SIG-M5 (cell line): ENCODE measurements around the gene FAM174B.

Experiments
- DNase-seq: peaks from one replicate; lab custom pipeline; 2025; lab: John Stamatoyannopoulos, UW

The FAM174B gene

DNA sequence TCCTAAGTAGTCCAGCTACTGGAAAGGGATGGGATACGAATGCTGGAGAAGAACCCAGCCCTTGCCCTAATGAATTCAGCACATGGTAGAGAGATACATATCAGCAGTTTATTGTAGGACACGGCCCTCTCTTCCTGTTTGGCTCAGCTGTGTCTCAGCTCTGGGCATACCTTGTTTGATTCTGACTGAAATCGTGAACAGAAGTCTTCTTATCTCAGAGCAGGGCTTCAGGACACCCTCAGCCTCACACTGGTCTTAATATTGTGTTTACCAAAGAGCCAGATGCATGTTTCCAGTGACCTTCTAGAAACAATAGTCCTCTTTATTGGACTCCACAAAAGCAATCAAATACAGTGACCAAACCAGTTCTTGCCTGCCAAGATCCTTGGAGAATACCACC lies 54.7 kb downstream of the FAM174B start:
- DNase-seq = no peak

DNA sequence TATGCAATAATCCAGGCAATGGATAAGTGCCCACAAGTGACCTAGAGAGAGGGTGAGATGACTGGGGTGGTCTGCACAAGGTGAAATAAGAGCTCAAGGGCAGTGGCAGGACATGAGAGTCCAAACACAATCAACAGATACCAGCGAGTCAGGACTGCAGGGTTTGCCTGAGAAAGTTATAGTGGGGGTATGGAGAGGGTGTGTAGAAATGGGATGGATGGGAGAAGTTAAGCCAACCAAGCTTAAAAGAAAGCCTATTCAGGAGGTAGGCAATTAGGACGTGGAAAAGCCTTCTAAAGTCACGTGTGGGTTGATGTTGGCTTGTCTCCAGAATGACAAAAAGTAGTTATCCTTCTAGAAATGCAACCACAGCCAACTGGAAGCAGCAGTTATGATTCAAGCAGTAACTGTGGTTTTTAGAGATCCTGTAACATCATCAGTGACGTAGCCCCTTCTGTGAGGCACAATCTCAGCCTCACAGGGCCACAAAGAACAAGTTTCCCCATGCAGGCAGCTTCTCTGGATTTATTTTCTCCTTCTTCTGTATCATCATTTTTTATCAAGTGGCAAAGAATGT lies 56.1 kb downstream of the FAM174B start:
- no peak for DNase-seq

GRCh38 chr15:92597548-92597947 lies 58.0 kb downstream of the FAM174B start:
- DNase-seq = no peak

- DNase-seq = no peak
Observed at GRCh38 chr15:92596623-92597022, 59.0 kb downstream of the FAM174B start.

DNA sequence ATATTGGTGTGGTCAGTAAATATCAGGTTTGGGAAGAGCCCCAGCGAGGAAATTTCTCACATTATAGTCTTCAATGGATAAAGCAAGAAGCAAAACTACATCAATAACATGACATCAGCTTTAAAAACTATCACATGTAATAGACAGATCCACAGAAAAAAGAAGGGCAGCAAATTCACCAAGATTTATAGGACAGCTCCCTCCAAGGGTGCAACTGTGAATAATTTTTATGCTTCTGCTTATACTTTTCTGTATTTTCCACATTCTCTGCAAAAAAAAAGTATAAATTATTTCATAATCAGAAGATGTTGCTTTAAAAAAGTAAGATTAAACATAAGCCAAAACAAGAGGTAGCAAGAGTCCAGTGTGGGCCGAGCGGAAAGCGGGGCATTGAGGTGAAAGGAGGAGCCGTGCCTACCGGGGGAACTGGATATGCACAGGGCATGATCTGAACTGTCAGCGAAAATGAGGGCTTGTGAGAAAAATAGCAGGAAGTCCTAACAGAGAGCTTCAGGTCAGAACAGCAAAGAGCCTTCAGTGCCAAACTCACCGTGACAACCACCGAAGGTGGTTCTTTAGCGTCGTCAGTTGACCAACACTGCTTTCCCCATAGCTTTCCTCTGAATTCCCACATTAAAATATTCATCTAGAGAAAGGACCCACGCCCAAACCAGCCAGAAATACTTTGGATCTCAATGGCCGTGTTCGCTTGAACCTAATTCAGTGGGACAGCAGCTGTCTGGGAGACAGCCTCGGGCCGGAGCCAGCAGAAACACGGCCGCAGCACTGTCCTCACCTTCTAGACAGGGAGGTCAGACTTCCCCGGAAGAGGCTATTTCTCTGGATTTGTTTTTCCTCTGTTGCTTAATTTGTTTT lies 59.8 kb downstream of the FAM174B start:
- no peak for DNase-seq

DNA sequence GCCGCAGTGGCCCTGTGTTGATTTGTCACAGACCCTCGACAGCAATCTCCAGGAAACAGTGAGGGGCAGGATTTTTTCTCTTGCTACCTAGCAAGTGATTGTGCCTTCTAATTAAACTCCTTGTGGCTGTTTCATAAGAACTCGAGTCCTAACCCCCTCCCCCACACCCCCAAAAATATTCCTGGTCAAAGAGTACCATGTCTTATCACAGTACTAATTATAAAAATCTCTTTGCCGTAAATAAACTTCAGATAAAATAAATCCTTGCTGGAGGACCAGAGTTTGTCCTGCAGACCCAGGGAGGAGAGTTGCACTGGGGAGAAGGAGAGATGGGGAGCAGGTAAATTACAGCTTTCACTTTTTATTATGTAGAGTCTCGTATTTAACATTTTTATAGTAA lies 64.3 kb downstream of the FAM174B start:
- no peak for DNase-seq

- no peak for DNase-seq
Observed at GRCh38 chr15:92586966-92587365, 68.6 kb downstream of the FAM174B start.

DNA sequence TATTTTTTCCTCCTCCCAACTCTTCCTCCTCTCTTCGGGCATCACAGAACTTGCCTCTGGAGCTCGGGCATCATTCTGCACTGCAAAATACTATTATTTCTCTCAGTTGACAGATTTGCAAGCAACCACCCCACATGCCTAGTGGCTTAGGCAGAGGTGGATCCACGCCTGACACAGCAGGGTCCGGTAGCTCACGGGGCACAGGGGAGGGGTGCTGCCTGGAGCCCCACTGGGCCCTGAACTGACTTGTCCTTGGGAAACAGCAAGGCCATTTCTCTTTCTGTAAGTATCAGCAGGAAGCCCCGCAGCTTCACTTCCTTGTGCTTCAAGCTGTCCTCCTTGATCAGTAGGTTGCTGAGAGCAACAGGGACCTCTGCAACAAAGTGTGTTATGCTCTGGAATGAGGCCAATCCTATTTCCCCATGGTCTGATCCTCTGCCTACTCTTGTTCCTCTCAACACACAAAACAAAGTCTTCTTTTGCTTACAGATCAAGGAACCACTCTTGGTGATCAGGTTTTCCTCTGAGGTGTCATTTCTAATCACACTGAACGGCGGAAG lies 69.1 kb downstream of the FAM174B start:
- no peak for DNase-seq

DNA sequence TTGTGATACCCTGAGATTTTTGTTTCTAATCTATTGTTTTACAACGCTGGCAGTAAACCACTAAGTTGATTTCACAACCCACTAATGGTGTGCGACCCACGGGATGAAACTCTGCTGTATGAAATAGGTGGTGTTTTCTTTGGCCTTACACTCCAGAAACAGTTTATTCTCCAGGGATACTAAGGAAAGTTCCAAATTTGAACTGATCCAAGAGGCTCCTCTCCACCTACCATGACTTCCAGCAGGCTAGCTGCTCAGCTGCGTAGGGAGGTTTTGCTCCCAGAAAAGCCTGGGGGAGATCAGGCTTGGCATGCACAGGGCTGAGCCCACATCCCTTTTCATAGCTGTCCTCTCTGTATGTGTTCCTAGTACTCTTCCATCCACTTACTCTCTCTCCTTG lies 71.5 kb downstream of the FAM174B start:
- no peak for DNase-seq

DNA sequence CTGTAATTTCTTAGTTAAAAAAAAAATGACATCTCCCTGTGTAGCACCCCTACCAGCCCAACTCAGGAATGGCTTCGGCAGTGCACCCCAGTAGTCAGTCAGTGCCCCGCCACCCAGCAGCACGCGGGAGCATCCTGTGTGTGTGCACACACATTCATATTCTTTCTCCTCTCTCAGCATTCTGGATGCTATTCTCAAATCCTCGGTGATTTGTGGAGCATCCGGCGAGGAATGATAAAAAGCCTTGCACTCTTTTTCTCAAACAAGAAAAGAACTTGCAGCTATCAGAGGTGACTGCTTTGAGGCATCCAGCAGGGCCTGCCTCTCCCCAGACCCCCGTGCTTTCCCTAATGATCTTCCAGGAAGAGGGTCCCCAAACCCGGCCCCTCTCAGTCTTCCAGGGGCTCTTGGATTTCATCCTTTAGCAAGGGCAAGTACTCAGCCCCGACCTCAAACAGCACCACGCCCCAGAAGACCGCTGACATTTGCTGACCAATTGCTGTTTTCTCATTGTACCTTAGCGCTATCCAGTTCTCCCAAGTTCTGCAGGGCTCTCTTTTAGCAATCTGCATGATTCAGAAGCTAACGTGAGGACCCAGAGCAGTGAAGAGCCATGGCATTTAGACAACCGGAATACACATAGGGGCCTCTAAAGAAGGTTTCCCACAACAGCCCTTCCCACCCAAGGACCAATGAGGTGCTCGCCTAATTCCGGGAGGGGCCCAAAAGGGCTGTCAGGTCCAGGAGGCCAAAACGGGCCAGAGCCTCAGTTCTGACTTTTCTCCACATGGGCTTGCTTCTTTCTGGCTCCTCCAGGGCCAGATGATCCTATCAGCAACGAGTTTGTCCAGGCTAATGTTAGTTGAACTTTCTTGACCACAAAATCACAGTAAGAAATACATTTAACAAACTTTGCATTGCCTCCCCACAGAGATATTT lies 72.2 kb downstream of the FAM174B start:
- no peak for DNase-seq

DNA sequence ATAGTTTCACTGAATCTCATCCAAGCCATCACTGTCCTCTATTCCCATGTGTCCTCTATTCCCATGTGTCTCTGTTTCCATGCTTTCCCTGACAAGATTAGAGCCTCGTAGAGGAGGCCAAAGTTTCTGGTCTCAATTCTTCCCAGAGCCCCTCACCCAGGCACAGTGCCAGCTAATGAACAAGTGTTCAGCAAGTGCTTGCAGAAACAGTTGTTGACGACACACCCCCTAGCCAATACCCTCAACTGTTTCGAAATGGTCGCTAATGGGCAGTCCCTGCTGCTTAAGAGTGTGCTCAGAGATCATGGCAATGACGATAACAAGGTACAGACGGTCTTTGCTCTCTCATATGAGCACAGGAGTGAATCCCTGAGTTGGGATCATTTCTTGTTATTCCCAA lies 73.4 kb downstream of the FAM174B start:
- no peak for DNase-seq

DNA sequence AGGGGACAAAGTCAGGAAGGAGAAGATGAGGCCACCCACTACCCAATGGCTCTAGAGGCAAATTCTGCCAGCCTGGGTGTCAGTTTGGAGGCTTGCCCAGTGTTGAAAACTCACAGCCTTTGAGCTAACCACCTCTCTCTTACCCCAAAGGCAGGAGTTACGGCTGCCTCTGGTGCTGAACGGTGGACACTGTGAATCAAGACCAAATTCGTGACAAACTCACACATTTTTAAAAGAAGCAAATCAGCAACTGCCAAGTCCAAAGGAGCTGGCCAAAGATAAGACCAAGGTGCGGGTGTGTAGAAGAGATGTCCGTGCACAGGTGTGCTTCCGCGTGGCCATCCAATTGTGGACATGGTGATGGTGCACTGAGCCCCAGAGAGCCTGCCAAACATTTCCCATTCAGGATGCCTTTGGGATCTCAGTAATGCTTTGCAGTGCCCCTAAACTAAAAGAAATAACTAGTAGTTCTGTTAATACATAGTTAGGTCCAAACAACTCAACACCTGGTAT lies 74.6 kb downstream of the FAM174B start:
- no peak for DNase-seq

- no peak for DNase-seq
Observed at GRCh38 chr15:92580521-92580920, 75.1 kb downstream of the FAM174B start.

DNA sequence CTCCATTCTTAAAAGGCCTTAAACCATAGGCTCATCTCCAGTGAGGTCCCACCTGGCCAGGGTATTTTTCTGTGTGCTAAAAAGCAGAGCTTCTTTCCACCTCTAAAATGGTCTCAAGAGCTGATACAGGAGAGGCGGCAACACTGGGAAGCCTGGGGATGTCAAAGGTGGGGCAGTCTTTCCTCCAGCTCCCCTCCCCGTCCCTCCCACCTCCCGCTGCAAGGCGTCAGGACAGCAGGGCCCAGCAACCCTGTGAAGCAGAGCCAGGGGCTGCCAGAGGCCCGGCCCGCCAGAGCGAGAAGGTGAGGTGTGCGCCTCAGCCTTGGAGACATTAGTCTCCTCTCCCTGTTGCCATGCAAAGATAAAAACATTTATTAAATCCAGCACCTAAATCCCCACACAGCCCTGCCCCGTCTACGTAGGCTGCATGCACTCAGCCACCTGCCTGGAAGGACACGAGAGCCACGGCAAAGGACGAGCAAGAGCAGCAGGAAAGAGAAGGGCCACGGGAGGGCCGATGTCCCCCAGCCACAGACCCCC lies 75.6 kb downstream of the FAM174B start:
- no peak for DNase-seq

- DNase-seq = no peak
Observed at GRCh38 chr15:92579486-92579885, 76.1 kb downstream of the FAM174B start.

- DNase-seq = no peak
Observed at GRCh38 chr15:92578096-92578835, 77.3 kb downstream of the FAM174B start.

- no peak for DNase-seq
Observed at GRCh38 chr15:92576597-92577200, 78.9 kb downstream of the FAM174B start.

- no peak for DNase-seq
Observed at GRCh38 chr15:92574566-92574965, 81.0 kb downstream of the FAM174B start.

DNA sequence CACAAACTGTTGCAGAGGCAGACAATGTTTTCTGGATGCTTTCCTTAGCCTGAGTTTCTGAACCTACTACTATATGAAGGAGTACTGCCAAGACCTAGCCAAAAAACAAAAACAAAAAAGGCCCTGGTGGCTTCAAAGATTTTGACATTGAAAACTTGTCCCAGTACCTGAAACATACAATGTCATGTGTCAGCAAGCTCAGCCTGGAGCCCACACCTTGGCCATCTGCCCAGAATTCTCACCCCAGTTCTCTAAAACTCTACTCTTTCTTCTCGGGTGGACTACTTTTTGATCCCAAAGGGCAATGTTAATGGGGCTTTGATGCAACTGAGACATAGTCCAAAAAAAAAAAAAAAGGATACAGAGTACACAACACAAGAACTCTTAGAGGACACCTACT lies 81.4 kb downstream of the FAM174B start:
- DNase-seq = no peak

DNA sequence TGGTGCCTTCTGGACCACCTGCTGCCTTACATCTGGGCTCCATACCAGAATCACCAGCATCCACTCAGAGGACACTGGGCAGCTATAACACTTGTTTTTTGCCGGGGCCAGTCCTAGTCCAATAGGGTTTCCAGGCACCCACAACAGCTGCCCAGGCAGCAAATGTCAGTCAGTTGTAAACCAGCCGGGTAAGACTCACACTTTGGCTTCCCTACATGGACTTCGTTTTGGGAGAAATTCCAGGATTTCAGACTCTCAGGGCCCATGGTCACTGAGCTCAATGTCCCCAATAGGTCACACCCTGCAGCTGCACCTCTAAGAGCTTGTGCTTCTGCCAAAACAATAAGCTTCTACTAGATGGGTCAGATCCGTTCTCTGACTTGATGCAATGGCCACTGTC lies 83.8 kb downstream of the FAM174B start:
- no peak for DNase-seq

GRCh38 chr15:92570391-92570790 lies 85.2 kb downstream of the FAM174B start:
- no peak for DNase-seq
